ENCODE measurements around the gene AP2A2. TPM values are rescaled to one million over a fixed set of nuclear protein-coding genes. Genes with fewer than 3 reads are reported as not detected.
A peak's percentile ranks its signal among the peaks of the same experiment; 100 is the strongest.

The AP2A2 gene
- total RNA-seq, 1 donor from 2014 or later = 53.8 TPM

DNA sequence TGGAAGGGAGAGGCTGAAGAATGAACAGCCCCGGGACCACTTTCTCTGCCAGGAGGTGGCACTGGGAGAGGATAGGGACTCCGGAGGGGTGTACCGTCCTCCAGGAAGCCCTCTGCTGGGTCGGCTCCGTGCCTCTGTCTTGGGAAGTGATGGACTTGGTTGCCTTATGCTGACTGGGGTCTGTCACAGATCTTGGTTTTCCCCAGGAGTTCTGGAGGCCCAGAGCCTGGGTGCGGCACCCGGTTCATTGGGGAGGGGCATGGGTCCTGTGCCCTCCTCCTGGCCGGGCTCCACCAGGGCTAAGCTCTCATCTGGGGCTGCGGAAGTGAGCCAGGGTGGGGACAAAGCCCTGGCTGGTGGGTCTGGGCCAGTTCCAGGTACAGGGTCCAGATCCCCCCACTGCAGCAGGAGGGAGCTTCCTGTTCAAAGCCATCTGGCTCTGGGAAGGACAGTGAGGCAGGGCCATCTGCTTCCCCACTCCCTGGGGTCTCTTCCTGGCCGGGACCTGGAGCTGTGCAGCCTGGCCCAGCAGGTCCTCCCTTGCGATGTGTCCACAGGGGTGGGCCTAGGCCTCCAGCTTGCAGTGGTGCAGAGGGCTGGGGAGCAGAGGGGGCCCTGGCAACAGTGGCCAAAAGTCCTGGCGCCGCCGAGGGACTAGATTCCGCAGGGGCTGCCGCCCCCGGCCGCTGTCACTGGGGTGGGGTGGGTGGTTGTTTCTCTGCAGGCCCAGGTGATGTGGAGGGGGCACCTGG lies 1.1 kb upstream of the AP2A2 start:
- Mint-ChIP-seq H3K36me3 (ENCODE audit: low read depth) (peaks cover 6% of the 10 kb centered on the region), H3K4me3 (no peak overlapping the region), H3K27ac (no peak overlapping the region), H3K9me3 (no peaks in the 10 kb centered on the region), H3K4me1 (peaks cover 17% of the 10 kb centered on the region), H3K27me3 (no peaks in the 10 kb centered on the region)
- intact Hi-C loops (cut with micrococcal nuclease) = loop anchor here (1.0 to 2.0 kb wide), 2 partner anchors 13 to 126 kb away; no protein-coding TSS in a partner anchor
- DNase-seq = no peak

DNA sequence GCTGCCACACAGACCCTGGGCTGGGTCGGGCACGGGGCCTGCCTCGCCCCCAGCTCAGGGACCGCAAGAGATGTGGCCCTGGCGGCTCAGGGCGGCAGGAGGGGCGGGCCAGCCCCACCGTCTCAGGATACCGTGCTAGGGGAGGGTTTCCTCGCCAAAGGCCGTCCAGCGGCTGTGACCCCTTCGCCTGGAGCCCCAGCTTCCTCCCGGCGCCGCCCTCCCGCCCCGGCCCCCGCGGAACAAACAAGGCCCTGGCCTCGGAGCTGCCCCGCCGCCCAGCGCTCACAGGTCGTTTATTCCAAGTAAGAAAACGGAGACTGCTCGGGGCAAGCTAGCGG lies 543 bp upstream of the AP2A2 start:
- H3K4me1 Mint-ChIP-seq = peaks cover 17% of the 10 kb centered on the region

DNA sequence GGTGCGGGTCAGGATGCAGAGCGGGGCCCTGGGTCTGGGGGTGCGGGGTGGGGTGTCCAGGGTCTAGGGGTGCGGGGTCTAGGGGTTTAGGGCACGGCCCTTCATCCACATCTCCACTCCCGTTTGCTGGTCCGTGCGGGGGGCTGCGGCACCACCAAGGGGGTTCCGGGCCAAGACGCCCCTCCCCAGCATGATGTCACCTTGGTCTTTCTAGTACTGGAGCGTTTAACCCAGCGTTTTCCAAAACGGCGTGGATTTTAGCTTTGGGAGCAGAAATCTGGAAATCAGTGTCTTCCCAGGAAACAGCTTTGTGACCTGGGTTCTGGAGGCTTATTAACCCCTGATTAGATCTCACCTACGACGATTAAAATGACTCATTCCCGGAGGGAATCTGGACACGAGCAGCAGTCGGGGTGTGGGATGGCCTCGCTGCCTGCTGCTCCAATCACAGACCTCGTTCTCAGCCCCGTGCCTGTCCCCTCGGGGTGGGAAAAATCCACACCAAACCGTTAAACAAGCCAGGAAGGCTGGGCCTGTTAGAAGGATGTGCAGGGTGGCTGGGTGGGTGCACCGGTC lies 759 bp downstream of the AP2A2 start:
- Mint-ChIP-seq H3K4me1 (peaks cover 20% of the 10 kb centered on the region), H3K4me3 (peak overlapping the region; percentile 84), H3K27me3 (no peaks in the 10 kb centered on the region), H3K27ac (peak overlapping the region; percentile 58), H3K9me3 (no peaks in the 10 kb centered on the region), H3K36me3 (ENCODE audit: low read depth) (peaks cover 8% of the 10 kb centered on the region)
- DNase-seq = peak; percentile 60
- intact Hi-C loops (cut with micrococcal nuclease) = no loop called here

More for the DNA sequence above, 543 bp upstream of the AP2A2 start:
- Mint-ChIP-seq H3K36me3 (ENCODE audit: low read depth) (peaks cover 6% of the 10 kb centered on the region), H3K27me3 (no peaks in the 10 kb centered on the region), H3K9me3 (no peaks in the 10 kb centered on the region), H3K27ac (no peak overlapping the region), H3K4me3 (no peak overlapping the region)
- intact Hi-C loops (cut with micrococcal nuclease) = loop anchor here (1.0 to 2.0 kb wide), 2 partner anchors 14 to 126 kb away; no protein-coding TSS in a partner anchor
- DNase-seq = no peak

DNA sequence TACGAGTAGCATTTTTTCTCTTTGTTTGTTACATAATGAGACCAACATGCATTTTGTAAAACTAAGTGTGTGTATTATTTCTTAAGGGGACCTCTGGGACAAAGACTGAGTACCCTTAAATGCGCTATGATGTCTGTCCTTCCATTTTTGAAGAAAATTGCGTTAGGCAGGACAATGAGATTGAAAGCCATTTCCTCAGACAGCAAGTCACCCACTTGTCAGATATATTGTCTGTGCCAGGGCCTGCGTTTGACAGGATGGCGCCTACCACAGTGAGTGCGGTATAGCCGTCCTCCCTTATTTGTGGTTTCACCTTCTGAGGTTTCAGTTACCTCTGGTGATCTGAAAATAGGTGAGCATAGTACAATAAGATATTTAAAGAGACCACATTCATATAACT lies 2.2 kb downstream of the AP2A2 start:
- Mint-ChIP-seq H3K4me3 (peak overlapping the region; percentile 45), H3K36me3 (ENCODE audit: low read depth) (peaks cover 8% of the 10 kb centered on the region), H3K9me3 (no peaks in the 10 kb centered on the region), H3K27me3 (no peaks in the 10 kb centered on the region), H3K4me1 (peaks cover 22% of the 10 kb centered on the region), H3K27ac (no peak overlapping the region)
- intact Hi-C loops (cut with micrococcal nuclease) = no loop called here
- peak; percentile 71 for DNase-seq

DNA sequence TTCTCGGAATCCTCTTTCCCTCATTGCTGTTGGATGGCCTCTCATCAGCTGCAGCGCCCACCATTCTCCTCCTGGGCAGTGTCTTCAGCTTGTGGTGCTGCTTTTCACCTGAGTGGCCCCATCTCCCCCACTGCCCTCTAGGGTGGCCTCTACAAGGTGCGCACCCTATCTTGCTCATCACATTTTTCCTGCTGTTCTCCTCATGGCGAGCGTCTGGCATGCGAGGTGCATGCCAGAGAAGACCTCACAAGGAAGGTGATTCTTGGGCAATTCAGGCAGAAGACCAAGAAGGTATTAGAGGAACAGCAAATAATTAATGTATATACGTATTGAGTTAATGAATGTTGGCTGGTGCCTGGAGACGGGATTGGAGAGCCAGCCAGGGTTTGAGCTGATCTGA lies 3.1 kb downstream of the AP2A2 start:
- Mint-ChIP-seq H3K9me3 (no peaks in the 10 kb centered on the region), H3K4me1 (peaks cover 26% of the 10 kb centered on the region), H3K27me3 (no peaks in the 10 kb centered on the region), H3K36me3 (ENCODE audit: low read depth) (peaks cover 8% of the 10 kb centered on the region), H3K27ac (no peak overlapping the region), H3K4me3 (no peak overlapping the region)
- DNase-seq = no peak
- intact Hi-C loops (cut with micrococcal nuclease) = no loop called here

DNA sequence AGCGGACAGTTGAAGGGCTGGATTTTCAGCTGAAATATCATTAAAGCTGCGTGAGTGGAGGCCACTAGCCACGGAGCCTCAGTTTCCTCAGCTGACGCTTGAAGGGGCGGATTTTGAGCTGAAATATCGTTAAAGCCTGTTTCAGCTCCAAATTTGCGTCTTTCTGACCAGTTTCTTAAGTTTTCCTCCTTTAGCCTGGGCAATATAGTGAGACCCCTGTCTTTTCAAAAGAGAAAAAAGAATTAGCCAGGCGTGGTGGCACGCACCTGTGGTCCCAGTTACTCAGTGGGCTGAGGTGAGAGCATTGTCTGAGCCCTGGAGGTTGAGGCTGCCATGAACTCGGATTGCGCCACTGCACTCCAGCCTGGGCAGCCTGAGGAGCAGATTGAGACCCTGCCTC lies 3.7 kb downstream of the AP2A2 start:
- Mint-ChIP-seq H3K27me3 (no peaks in the 10 kb centered on the region), H3K9me3 (no peaks in the 10 kb centered on the region), H3K36me3 (ENCODE audit: low read depth) (peaks cover 8% of the 10 kb centered on the region), H3K4me3 (no peak overlapping the region), H3K4me1 (peaks cover 26% of the 10 kb centered on the region), H3K27ac (no peak overlapping the region)
- no peak for DNase-seq
- intact Hi-C loops (cut with micrococcal nuclease) = no loop called here

DNA sequence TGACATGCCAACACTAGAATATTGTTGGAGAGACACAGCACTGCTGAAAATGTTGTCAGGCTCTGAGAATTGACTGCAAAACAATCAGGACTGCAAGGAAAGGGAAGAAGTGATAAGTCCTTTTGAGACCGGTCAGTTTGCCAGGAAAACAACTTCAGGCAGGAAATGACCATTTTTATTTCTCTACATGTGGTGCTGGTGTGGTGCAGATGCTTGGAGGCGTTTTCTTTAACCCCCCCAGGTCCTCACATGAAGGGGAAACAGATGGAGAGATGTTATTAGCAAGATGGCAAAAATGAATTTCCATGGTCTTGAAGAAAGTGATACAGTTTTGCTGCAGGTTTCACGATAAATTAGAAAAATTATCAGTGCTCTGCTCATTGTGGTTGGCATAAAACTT lies 5.7 kb downstream of the AP2A2 start:
- DNase-seq = no peak
- H3K27ac Mint-ChIP-seq = no peak overlapping the region
- no peak overlapping the region for H3K4me3 Mint-ChIP-seq
- H3K4me1 Mint-ChIP-seq = peaks cover 26% of the 10 kb centered on the region
- intact Hi-C loops (cut with micrococcal nuclease) = no loop called here
- peaks cover 8% of the 10 kb centered on the region for H3K36me3 Mint-ChIP-seq (ENCODE audit: low read depth)
- no peaks in the 10 kb centered on the region for H3K9me3 Mint-ChIP-seq
- no peaks in the 10 kb centered on the region for H3K27me3 Mint-ChIP-seq

DNA sequence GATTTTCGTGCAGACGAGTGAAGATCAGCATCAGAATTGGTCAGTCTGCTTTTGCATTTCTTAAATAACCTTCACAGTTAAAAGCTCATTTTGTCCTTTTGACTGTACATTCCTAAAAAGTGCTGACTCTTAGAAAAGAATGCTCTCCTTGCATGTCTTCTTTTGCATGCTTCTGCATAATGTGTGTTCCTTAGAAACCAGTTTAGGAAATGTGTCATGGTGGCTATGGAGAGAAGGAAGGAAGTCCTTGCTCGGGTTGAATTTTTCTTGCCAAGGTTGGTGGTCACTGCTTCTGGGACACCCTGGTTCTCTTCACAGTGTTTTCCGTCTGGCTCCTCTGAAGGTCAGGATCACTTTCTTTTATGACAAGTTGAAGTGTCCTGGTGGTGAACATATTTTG lies 6.8 kb downstream of the AP2A2 start:
- Mint-ChIP-seq H3K4me1 (peaks cover 18% of the 10 kb centered on the region), H3K27ac (no peak overlapping the region), H3K36me3 (ENCODE audit: low read depth) (peaks cover 4% of the 10 kb centered on the region), H3K4me3 (no peak overlapping the region), H3K9me3 (no peaks in the 10 kb centered on the region), H3K27me3 (no peaks in the 10 kb centered on the region)
- DNase-seq = no peak
- intact Hi-C loops (cut with micrococcal nuclease) = no loop called here

DNA sequence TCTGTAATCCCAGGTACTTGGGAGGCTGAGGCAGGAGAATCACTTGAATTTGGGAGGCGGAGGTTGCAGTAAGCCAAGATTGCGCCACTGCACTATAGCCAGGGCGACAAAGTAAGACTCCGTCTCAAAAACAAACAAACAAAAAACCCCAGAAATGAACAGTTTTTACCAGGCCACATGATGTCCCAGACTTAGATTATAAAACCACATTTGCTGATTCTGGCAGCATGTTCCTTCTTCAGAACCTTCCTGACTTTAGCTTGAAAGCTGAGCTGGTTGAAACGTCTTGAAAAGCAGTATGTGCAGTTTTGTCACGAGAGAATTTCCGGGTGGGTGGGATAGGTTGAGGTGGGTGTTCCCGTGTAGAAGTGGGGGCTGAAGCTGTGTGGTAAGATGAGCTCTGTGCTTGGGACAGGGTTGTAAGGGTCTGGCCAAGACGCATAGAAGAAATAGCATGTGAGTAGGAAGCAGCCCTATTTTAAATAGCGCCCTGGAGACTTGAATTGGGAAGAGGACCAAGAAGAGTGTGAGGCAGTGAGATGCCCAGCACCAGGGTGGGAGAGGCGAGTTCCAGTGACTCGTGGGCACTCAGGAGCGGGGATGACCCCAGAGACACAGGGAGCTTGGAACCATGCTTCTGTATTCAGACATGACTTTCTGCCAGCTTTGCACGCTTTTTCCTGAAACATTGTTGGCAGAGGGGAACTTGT lies 7.6 kb downstream of the AP2A2 start:
- Mint-ChIP-seq H3K27me3 (no peaks in the 10 kb centered on the region), H3K4me1 (peaks cover 13% of the 10 kb centered on the region), H3K36me3 (ENCODE audit: low read depth) (peaks cover 4% of the 10 kb centered on the region), H3K4me3 (no peak overlapping the region), H3K9me3 (no peaks in the 10 kb centered on the region), H3K27ac (no peak overlapping the region)
- intact Hi-C loops (cut with micrococcal nuclease) = no loop called here
- no peak for DNase-seq

DNA sequence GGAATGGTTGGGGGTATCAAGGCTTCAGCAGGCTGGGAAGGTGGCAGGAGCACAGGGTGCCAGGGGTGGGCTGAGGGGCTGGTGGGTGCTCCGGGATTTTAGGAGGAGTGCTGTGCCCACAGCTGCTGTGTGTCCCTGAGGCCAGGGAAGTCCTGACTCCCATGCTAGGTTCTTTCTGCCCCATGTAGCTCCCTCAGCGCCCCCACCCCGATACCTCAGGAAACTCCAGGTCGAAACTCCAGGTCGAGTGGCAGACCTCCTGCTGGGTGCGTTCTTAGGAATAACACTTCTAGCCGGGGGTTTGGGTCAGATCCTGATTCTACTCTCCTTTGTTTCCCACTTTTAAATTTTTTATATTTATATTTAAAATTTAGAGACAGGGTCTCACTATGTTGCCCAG lies 8.3 kb downstream of the AP2A2 start:
- no peak for DNase-seq
- Mint-ChIP-seq H3K27ac (no peak overlapping the region), H3K4me1 (peaks cover 11% of the 10 kb centered on the region), H3K9me3 (no peaks in the 10 kb centered on the region), H3K36me3 (ENCODE audit: low read depth) (peaks cover 3% of the 10 kb centered on the region), H3K4me3 (no peak overlapping the region), H3K27me3 (no peaks in the 10 kb centered on the region)
- intact Hi-C loops (cut with micrococcal nuclease) = no loop called here

DNA sequence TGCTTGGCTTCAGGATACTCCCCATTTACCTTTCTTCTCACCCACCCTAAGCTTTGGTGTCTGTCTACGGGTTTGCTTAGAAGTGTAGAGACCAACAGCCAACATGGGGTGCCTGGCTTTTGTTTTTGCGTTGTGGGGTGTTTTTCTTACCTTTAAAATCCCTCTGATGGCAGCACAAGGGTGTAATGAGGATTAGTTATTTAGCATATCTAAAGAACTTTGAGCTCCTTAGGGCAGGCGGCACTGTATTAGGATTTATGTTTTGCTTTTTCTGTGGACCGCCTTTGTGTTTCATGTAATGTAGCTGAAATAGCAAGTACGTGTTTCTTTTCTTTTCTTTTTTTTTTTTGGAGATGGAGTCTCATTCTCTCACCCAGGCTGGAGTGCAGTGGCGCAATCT lies 8.9 kb downstream of the AP2A2 start:
- no peaks in the 10 kb centered on the region for H3K9me3 Mint-ChIP-seq
- H3K36me3 Mint-ChIP-seq (ENCODE audit: low read depth) = peaks cover 3% of the 10 kb centered on the region
- H3K27me3 Mint-ChIP-seq = no peaks in the 10 kb centered on the region
- DNase-seq = no peak
- intact Hi-C loops (cut with micrococcal nuclease) = no loop called here
- peaks cover 11% of the 10 kb centered on the region for H3K4me1 Mint-ChIP-seq
- H3K4me3 Mint-ChIP-seq = no peak overlapping the region
- H3K27ac Mint-ChIP-seq = no peak overlapping the region

DNA sequence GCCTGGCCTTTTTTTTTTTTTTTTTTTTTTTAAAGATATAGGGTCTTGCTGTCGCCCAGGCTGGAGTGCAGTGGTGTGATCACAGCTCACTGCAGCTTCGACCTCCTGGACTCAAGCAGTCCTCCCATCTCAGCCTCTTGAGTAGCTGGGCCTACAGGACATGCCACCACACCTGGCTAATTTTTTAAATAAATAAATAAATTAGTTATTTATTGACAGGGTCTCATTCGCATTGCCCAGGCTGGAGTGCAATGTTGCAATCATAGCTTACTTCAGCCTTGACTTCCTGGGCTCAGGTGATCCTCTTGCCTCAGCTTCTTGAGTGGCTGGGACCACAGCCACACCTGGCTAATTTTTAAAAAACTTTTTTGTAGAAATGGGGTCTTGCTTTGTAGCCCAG lies 10.5 kb downstream of the AP2A2 start:
- Mint-ChIP-seq H3K27ac (no peak overlapping the region), H3K4me1 (peaks cover 20% of the 10 kb centered on the region), H3K36me3 (ENCODE audit: low read depth) (peaks cover 2% of the 10 kb centered on the region), H3K27me3 (no peaks in the 10 kb centered on the region), H3K4me3 (no peak overlapping the region), H3K9me3 (no peaks in the 10 kb centered on the region)
- DNase-seq = no peak
- intact Hi-C loops (cut with micrococcal nuclease) = no loop called here

DNA sequence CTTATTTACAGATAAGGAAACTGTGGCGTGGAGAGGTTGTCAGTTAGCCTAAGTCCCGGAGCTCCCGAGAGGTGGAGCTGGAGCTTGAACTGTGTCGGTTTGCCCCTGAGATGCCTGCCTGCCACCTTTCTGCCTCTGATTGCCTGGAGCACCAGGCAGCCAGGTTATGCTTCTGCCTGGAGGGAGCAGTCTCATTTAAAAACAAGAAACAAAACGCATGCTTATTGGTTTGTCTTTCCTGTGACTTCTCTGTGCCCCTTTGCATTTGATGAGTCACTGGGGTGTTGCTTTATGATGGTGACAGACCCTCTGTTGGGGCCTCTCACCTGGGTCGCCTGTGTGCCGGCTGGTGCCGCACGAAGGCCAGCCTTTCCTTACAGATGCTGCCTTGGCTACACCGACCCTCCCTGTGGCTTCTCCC lies 12.2 kb downstream of the AP2A2 start:
- DNase-seq = no peak
- Mint-ChIP-seq H3K4me3 (no peak overlapping the region), H3K36me3 (ENCODE audit: low read depth) (no peaks in the 10 kb centered on the region), H3K27me3 (no peaks in the 10 kb centered on the region), H3K4me1 (peaks cover 15% of the 10 kb centered on the region), H3K9me3 (no peaks in the 10 kb centered on the region), H3K27ac (no peak overlapping the region)
- intact Hi-C loops (cut with micrococcal nuclease) = no loop called here

DNA sequence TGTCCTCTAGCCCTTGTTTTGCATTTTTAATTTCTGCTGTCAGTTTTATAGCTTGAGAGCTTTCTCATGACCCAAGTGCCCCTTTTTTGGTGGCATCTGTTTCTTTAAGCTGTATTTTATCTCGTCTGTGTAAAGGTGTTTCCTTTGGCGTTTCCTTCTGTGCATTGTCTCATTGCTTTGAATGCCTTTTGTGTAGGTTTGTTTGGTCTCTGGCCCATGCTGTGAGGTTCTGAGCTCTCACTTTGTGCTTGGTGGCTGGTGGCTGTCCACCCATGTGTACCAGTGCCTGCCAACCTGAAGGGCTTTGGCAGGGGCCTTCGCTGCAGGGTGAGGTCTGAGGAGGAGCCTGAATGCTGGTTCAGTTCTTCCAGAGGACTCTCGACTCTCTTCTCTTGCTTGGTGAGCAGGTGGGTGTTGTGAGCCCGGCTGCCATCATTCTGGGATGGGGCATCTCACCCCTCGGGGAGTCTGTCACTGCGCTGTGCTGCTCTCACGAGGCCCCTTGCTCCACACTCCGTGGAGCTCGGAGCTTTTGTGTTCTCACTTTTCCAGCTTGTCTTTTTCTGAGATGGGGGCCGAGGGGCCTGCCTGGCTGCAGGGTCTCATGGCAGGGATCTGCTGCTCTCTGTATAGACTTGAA lies 14.9 kb downstream of the AP2A2 start:
- DNase-seq = no peak
- Mint-ChIP-seq H3K27ac (peak overlapping the region; percentile 48), H3K36me3 (ENCODE audit: low read depth) (peaks cover 16% of the 10 kb centered on the region), H3K4me1 (peaks cover 12% of the 10 kb centered on the region), H3K4me3 (peak overlapping the region; percentile 16), H3K27me3 (no peaks in the 10 kb centered on the region), H3K9me3 (no peaks in the 10 kb centered on the region)
- intact Hi-C loops (cut with micrococcal nuclease) = no loop called here

Measured in activated CD4-positive, alpha-beta T cell treated with anti-CD3 and anti-CD28 coated beads, Interleukin-2, amount 10 ng/mL, durations not matched to agents 24 days and 14 days (primary cell).